Stimulated activated CD8-positive, alpha-beta memory T cell treated with anti-CD3 and anti-CD28 coated beads, Interleukin-4, amount 100 ng/mL, for 4 hours (primary cell): Measurements from ENCODE around the gene MSN.

Experiments used
- DNase-seq, 2 donors: peaks; one replicate each; pipeline ENCODE4 v3.0.0-alpha.2; 2020; ENCODE audit warnings: low read depth in 2 of 2, low spot score in 1 of 2

MSN gene

DNA sequence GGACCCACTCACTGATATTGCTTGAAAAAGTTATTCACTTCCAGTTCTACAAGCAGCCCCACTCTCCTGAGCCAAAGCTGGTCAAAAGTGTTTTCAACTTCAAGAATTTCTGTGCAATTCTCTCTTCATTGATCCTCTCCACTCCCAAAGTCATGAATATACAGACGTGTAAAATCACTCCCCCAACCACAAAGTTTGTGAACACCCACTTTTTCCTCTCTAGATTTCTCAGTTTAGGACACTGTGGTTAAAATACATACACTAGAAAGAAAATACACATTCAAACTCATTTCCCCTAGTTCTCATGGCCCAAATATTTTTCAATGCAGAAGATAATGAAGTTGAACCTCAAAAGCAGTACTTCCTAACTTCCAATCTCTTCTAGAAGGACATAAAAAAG, 116.3 kb downstream of the MSN start:
- DNase-seq = no peak
